RWPE2 (cell line): Measurements from ENCODE around the gene ISLR2.

Experiments used
- ATAC-seq: fragments of 200-7000 bp; cut with Tn5 transposase; 3 replicates; pipeline ENCODE4 v1.9.1; 2021; ENCODE audit warnings: low read depth
- DNase-seq: peaks from one replicate; pipeline ENCODE4 v3.0.0-alpha.2; 2020; ENCODE audit warnings: low spot score
- H3K27ac ChIP-seq: fragments of 450-650 bp; 2 replicates; pipeline ENCODE4 v1.5.1; 2017; ENCODE audit warnings: mild to moderate bottlenecking; ENCODE audit not compliant: poor library complexity, severe bottlenecking
- H3K27me3 ChIP-seq: fragments of 250-450 bp; sonication (Bioruptor Pico); 2 replicates; pipeline ENCODE4 v1.5.1; 2021; ENCODE audit warnings: mild to moderate bottlenecking, moderate library complexity; ENCODE audit not compliant: insufficient read depth, poor library complexity, severe bottlenecking
- H3K36me3 ChIP-seq: fragments of 250-450 bp; sonication (Bioruptor Pico); 2 replicates; pipeline ENCODE4 v1.5.1; 2020; ENCODE audit warnings: low read depth, mild to moderate bottlenecking, moderate library complexity
- H3K4me1 ChIP-seq: fragments of 250-450 bp; sonication (Bioruptor Pico); 2 replicates; pipeline ENCODE4 v1.5.1; 2021; ENCODE audit warnings: mild to moderate bottlenecking, moderate library complexity; ENCODE audit not compliant: insufficient read depth, poor library complexity, severe bottlenecking
- H3K4me3 ChIP-seq: fragments of 250-450 bp; sonication (Bioruptor Pico); 2 replicates; pipeline ENCODE4 v1.5.1; 2021; ENCODE audit warnings: mild to moderate bottlenecking, moderate library complexity; ENCODE audit not compliant: severe bottlenecking
- H3K9me3 ChIP-seq: fragments of 250-450 bp; sonication (Bioruptor Pico); 2 replicates; pipeline ENCODE4 v1.5.1; 2021; ENCODE audit warnings: mild to moderate bottlenecking, moderate library complexity; ENCODE audit not compliant: severe bottlenecking
- CTCF ChIP-seq: fragments of 450-650 bp; IDR thresholded peaks from one replicate; pipeline ENCODE4 v1.5.1; 2017; ENCODE audit warnings: mild to moderate bottlenecking, moderate library complexity; ENCODE audit not compliant: poor library complexity, severe bottlenecking

Gene ISLR2

GRCh38 chr15:74135041-74135565 lies 4.7 kb downstream of the ISLR2 start:
- ATAC-seq (no peak), DNase-seq (no peak)
- H3K4me3 ChIP-seq: no peak overlapping the region
- H3K9me3 ChIP-seq: no peaks in the 10 kb centered on the region
- no peaks in the 10 kb centered on the region for H3K4me1 ChIP-seq
- no peak for TF ChIP-seq CTCF
- peaks cover 73% of the 10 kb centered on the region for H3K27me3 ChIP-seq
- no peaks in the 10 kb centered on the region for H3K36me3 ChIP-seq
- no peak overlapping the region for H3K27ac ChIP-seq

GRCh38 chr15:74136540-74136813 lies 6.1 kb downstream of the ISLR2 start:
- DNase-seq (no peak), ATAC-seq (no peak)
- Histone ChIP-seq H3K9me3 (no peaks in the 10 kb centered on the region), H3K36me3 (no peaks in the 10 kb centered on the region), H3K27me3 (peaks cover 63% of the 10 kb centered on the region), H3K27ac (no peak overlapping the region), H3K4me1 (no peaks in the 10 kb centered on the region), H3K4me3 (peak overlapping the region; percentile 8)
- no peak for TF ChIP-seq CTCF

- TF ChIP-seq CTCF: no peak
- Histone ChIP-seq H3K9me3 (no peaks in the 10 kb centered on the region), H3K4me3 (peak overlapping the region; percentile 8), H3K27me3 (peaks cover 58% of the 10 kb centered on the region), H3K27ac (no peak overlapping the region), H3K4me1 (no peaks in the 10 kb centered on the region), H3K36me3 (no peaks in the 10 kb centered on the region)
- ATAC-seq (no peak), DNase-seq (no peak)
Measured at GRCh38 chr15:74136814-74137536, 6.6 kb downstream of the ISLR2 start.

- Histone ChIP-seq H3K27ac (no peak overlapping the region), H3K36me3 (no peaks in the 10 kb centered on the region), H3K4me3 (no peak overlapping the region), H3K4me1 (no peaks in the 10 kb centered on the region), H3K27me3 (peaks cover 52% of the 10 kb centered on the region), H3K9me3 (no peaks in the 10 kb centered on the region)
- DNase-seq (no peak), ATAC-seq (no peak)
- no peak for TF ChIP-seq CTCF
Measured at GRCh38 chr15:74137537-74137894, 7.1 kb downstream of the ISLR2 start.

GRCh38 chr15:74138642-74139041 lies 8.3 kb downstream of the ISLR2 start:
- no peak overlapping the region for H3K4me3 ChIP-seq
- TF ChIP-seq CTCF: no peak
- no peaks in the 10 kb centered on the region for H3K36me3 ChIP-seq
- DNase-seq (no peak), ATAC-seq (no peak)
- no peaks in the 10 kb centered on the region for H3K9me3 ChIP-seq
- no peaks in the 10 kb centered on the region for H3K4me1 ChIP-seq
- H3K27ac ChIP-seq: no peak overlapping the region
- peaks cover 41% of the 10 kb centered on the region for H3K27me3 ChIP-seq
